Iris pigment epithelial cell (primary cell): Measurements from ENCODE around the gene PDCD2L.
A peak's percentile ranks its signal among the peaks of the same experiment; 100 is the strongest.
"Not testable (repeated sequence)": the region's sequence is repeated elsewhere in the genome, so short reads cannot be mapped to it uniquely, and the experiment has no call there.

Experiments
- DNase-seq: peaks from one replicate; pipeline ENCODE4 v3.0.0-alpha.2; 2011; ENCODE audit warnings: low read depth

The PDCD2L gene, protein sequence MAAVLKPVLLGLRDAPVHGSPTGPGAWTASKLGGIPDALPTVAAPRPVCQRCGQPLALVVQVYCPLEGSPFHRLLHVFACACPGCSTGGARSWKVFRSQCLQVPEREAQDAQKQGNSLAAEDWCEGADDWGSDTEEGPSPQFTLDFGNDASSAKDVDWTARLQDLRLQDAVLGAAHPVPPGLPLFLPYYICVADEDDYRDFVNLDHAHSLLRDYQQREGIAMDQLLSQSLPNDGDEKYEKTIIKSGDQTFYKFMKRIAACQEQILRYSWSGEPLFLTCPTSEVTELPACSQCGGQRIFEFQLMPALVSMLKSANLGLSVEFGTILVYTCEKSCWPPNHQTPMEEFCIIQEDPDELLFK

DNA sequence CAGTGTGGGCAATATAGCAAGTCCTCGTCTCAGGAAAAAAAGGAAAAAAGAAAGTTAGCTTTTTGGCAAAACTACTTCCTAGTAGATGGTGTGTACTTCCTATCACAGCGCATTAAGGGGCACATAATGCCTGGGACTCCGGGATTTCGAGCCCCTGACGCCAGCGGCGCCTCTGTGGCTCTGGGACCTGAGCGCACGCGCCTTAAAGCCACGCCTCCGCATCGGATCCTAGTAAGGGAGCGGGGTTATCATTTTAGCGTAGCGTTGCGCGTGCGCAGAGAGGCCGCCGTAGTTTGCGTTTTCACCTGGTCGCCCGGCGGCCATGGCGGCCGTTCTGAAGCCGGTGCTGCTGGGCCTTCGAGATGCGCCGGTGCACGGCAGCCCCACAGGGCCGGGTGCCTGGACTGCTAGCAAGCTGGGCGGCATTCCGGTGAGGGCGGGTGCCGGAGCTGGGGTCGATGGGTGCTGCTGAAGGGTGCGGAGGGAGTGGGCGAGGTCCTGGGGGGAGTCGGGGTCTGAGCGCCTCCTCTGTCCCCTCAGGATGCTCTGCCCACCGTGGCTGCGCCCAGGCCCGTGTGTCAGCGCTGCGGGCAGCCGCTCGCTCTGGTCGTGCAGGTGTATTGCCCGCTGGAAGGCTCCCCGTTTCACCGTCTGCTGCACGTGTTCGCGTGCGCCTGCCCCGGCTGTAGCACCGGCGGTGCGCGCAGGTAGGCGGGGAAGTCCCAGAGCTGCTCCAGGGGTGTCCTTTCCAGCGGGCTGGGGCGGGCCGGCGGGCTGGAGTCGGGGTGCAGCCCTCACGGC, at the start of gene PDCD2L:
TSS of gene PDCD2L (plus strand) at position 291 of the 801 bp plus-strand sequence. CDS start at position 323, 32 bp downstream.
- peak; percentile 84 for DNase-seq

DNA sequence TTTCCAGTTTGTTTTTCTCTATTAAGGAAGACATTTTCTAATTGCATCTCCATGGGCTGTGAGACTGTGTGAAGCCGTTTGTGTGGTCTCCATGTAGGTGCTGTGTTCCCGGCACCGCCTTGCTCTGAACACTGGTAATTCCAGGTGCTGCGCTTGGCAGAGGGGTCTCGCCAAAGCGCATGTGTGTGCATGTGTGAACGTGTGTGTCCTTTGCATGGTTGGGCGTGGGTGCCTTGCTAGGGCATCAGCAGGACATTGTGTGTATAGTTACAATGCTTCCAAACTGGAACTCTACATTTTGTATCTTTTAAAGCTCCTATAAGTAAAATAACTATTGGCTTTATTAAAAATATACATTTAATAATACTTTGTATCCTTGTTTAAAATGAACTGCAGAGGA, 49.0 kb upstream of the PDCD2L start:
- no peak for DNase-seq

DNA sequence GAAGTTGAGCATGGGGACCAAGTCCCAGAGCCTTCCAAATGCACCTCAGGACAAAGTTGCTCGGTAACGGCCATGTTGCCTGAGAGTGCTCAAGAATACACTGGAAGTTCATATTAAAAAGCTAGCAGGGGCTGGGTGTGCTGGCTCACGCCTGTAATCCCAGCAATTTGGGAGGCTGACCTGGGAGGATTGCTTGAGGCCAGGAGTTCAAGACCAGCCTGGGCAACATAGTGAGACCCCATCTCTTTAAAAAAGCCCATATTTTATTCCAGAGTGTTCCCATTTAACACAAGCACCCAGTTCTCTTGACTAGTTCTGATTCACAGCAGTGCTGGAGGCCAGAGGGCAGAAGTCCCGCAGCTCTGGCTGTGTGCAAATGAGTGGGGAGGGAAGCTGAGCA, 47.3 kb upstream of the PDCD2L start:
- no peak for DNase-seq

DNA sequence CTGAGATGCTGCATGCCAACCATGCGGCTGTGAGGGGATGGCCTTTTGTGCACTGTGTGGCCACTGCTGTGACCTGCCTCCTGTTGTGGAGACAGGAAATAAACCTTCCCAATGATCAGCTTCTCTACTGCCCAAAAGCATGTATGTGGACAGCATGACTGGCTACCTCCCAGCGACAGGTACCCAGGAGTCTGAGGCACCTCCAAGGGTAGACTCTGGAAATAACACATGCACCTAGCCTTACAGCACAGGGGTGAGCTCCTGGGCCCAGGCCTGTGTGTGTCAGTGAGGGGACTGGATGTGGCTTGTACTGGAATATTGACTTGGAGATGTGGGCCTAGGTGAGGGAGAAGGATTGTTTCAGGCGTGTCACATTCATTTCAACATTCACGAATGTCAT, 46.8 kb upstream of the PDCD2L start:
- DNase-seq = no peak

DNA sequence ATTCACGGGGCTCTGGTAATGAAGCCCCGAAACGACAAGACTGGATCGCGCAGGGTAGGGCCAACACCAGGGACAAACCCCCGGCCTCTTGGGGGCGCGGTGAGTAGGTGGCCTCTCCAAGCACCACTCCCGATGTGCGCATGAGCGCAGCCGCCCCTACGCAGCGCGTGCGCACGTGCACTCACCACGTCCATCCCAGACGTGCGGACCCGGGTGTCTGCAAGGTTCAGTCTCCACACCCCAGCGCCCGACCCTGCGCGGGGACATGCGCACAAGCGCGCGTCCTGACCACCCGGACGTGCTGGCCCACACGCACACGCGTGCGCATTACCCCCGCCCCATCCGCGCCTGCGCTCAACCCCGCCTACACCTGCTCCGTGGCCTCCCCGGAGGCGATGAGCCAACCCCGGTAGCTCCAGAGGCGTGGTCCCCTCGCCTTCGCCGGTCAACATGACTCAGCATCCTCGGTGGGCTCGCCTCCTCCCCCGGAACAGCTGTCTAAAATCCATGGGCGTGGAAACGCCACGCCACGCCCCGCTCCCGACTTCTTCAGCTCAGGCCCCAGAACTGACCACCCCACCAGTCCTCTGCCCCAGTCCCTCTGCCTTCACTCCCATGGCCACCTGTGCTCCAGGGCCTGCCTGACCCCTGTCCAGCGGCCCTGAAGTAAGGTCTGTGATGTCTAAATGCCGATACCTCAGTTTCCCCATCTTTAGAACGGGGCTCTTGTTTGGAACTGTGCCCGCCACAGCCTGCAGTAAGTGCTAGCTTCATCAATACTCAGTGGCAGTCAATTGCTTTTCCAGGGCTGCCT, 44.9 kb upstream of the PDCD2L start:
- DNase-seq = peak; percentile 99

DNA sequence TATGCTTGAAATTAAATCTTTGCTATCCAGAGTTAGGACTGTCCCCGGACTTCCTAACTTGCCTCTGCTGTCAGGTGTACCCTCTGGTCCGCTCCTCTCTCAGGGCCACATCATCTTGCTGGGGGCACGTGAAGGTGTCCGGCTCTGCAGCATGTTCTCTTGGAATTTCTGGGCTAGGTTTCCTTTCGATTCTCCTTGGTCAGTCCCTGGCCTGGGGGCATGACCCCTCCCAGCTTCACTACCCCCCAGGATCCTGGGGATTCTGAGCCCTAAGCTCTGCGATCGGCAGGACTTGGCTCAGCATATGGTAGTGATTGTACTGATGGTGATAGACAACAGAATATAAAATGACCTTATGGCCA, 44.3 kb upstream of the PDCD2L start:
- no peak for DNase-seq

DNA sequence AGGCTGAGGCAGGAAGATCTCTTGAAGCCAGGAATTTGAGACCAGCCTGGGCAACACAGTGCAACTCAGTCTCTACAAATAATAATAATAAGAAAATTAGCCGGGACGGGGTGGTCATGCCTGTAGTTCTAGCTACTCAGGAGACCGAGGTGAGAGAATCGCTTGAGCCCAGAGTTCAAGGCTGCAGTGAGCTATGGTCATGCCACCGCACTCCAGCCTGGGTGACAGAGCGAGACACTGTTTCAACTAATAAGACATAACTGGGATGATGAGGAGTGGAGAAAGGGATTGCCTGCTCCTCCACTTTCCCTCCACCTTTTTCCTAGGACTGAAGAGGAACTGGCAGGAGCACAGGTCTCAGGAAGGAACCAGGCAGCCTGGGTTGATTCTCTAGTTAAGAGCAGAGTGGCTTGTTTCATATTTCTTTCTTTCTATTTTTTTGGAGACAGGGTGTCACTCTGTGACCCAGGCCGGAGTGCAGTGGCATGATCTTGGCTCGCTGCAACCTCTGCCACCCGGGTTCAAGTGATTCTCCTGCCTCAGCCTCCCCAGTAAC, 43.8 kb upstream of the PDCD2L start:
- DNase-seq = no peak

DNA sequence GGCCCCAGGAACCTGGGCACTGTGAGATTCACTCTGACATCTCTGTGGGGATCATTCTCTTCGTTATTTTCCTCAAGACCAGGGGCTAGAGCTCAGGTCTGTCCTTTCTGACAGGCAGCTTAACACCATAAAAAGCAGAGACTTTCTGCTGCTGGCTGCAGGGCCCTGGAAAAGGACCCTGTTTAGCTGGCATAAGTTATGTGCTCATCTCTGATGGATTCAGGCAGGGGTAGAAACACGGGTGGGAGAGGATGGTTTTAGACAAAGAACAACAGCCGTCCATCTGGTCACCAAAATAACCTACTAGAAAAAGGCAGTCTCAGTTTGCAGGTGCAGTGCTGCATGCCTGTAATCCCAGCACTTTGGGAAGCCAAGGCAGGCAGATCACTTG, 41.5 kb upstream of the PDCD2L start:
- DNase-seq = no peak

DNA sequence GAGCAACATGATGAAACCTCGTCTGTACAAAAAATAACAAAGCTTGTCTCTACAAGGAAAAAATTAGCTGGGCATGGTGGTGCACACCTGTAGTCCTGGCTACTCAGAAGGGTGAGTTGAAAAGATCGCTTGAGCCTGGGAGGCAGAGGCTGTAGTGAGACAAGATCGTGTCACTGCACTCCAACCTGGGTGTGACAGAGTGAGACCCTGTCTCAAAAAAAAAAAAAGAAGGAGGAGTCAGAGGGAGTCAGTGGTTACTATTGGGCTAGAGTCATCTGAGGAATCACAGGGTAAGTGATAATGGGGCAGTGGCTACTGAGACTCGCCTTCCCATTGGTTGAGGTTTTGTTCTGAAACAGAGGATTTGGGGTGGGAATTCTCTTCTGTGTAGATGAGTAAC, 41.1 kb upstream of the PDCD2L start:
- no peak for DNase-seq

DNA sequence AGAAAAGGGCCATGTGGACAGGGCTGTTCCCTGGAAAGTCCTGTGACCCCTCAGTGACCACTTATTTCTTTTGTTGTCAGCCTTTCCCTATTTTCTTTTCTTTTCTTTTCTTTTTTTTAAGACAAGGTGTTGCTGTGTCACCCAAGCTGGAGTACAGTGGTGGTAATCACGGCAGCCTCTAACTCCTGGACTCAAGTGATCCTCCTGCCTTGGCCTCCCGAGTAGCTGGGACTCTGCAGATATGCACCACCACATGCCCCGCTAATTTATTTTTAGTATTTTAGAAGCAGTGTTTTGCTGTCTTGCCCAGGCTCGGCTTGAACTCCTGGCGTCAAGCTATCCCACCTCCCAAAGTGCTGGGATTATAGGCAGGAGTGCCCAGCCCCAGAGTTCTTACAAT, 40.3 kb upstream of the PDCD2L start:
- no peak for DNase-seq

DNA sequence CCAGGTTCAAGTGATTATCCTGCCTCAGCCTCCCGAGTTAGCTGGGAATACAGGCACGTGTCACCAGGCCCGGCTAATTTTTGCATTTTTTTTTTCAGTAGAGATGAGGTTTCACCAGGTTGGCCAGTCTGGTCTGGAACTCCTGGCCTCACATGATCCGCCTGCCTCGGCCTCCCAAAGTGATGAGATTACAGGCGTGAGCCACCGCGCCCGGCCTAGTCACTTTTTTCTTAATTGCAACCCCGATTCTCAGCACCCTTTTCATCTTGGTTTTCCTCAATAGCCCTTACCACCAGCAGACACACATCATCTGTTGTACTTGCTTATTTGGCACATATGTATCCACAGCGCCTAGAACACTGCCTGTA, 39.8 kb upstream of the PDCD2L start:
- DNase-seq = no peak

DNA sequence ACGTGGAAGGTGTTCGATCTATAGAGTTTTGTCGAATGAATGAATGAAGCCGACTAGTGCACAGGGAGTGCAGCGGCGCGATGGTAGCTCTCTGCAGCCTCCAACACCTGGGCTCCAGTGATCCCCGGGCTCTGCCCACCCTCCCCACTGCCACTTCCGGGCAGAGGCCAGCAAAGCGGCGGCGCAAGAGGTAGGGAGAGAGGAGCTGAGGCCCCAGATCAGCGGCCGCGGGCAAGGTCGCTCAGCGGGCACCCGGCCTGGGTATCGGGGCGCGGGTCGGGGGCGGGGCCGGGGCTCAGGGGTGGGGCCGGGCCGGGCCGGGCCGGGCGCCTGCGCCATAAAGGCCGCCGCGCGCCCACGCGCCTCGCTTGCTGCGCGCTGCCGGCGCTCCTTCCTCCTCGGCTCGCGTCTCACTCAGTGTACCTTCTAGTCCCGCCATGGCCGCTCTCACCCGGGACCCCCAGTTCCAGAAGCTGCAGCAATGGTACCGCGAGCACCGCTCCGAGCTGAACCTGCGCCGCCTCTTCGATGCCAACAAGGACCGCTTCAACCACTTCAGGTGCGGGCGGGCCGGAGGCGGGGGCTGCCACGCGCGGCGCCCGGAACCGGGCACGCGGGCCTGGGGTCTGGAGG, 39.3 kb upstream of the PDCD2L start, which contains the start of gene GPI:
TSS of gene GPI (plus strand) at position 367 of the 633 bp plus-strand sequence. CDS start at position 438, 71 bp downstream.
- DNase-seq = peak; percentile 43

DNA sequence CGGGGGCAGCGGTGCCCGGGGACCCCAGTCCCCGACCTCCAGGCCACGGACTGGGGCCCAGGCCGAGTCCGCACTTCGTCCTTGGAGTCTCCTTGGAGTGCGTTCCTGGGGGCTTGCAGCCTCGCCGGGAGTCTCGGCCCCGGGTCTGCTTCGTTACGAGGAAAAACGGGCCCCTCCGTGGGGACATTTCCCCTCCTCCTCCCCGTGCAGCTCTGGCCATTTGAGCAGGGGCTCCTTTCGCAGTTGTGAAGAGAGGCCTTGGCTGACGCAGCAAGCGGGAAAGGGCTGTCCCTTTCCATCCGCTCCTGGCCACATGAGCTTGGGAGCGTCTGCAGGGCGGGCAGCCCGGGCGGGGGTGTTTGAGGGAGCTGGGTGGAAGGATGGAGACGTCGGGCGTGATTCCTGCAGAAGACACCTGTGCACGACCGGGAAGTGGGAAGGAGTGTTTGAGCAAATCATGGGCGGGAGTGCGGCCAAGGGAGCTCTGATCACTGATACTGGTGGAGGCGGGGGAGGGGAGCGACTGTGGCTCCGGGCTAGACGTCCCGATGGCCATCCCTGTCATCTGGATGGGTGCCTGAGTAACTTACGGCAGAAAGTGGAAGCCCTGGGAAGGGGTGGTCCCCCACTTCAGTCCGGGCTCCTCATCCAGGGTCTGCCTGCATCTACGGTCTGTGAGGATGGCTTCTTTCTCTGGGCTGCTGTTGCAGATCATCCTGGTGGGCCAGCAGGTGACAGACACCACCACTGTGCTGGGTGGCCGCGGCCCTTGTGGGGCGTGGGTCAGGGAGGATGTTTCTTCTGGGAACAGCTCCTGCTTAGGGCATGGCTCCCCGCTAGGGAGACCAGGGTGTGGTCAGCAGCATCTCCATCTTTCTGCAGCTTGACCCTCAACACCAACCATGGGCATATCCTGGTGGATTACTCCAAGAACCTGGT, 38.5 kb upstream of the PDCD2L start:
- peak; percentile 43 for DNase-seq

DNA sequence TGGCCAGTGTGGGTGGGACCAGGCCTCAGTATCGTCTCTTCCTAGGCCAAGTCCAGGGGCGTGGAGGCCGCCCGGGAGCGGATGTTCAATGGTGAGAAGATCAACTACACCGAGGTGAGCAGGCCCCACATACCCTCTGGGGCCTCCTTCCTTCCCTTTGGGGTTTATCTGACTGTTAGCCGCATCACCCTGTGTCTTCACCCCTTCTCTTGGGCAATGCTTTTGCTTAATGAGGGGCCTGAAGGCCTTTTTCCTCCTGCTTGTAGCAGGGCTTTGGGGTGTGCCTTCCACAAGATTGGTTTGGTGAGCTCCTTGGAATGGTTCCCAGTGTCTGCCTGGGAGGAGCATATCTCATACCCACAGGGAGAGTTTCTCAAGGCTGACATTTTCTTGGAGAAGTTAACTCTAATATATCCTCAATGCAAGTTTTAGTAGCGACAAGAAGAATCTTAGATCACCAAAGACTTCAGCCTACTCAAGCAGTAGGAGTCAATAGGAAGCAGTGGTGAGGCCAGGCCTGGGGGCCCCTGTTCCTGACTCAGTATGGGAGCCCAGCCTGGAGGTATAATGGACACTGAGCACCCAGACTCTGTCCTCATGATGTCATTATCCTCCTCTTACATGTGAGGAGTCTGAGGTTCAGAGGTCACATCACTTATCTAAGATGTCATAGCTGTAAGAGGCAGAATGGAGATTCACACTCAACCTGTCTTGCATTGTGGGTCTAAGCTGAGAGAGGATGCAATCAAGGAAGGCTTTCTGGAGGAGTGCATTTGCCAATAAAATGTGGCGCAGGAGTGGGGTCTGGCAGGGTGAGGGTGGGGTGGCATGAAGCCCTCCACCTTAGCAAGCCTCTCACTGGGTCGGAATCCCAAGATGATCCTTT, 37.2 kb upstream of the PDCD2L start:
- DNase-seq = peak; percentile 87

DNA sequence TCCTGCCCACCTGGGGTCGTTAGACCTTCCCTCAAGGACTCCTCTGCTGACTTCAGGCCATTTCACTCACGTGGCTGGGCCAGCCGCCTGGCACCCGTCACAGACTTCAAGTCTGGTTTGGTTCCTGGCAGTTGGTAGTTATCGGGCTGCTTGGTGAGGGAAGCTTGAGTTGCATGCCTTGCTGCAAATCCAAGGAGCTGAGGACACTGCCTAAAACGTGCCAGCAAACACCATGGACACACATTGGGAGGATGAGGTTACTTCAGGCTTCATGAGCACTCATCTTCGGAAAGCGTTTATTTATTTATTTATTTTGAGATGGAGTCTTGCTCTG, 36.6 kb upstream of the PDCD2L start:
- DNase-seq = no peak

DNA sequence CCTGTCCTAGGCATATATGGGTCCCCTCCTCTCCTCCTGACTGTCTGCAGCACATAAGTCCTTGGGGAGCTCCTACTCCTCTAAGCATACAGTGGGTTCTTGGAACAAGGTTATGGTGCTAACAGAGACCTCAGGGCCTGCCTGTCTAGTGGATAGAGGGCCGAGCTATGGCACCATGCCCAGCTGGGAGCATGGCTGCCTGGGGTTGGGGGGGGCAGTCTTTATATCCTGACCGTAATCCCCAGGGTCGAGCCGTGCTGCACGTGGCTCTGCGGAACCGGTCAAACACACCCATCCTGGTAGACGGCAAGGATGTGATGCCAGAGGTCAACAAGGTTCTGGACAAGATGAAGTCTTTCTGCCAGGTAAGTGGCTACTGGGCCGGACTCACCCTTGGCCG, 35.9 kb upstream of the PDCD2L start:
- no peak for DNase-seq

DNA sequence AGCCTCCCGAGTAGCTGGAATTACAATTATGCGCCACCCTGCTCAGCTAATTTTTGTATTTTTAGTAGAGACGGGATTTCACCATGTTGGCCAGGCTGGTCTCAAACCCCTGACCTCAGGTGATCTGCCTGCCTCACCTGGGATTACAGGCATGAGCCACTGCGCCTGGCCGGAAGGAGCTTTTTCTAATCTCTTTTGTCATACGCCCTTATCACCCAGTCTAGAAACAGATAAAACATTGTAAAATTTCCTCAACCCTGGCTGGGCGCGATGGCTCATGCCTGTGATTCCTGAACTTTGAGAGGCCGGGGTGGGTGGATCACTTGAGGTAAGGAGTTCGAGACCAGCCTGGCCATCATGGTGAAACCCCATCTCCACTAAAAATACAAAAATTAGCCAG, 35.0 kb upstream of the PDCD2L start:
- not testable (repeated sequence) for DNase-seq

DNA sequence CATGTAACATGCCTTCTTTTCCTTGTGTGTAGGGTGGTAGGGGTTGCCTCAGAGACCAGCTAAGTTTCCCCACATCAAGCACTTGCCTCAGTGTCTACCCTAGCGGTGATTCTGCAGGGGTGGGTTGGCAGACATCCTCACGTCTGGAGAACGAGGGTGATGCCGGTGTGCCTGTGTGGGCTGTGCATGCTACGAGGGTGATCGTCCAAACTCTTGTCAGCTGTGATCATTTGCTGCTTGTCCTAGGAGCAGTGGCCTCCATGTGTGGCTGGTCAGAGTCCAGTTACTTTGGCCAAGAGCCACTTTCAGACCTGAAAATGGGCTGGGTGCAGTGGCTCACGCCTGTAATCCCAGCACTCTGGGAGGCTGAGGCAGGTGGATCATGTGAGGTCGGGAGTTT, 34.1 kb upstream of the PDCD2L start:
- DNase-seq = no peak

DNA sequence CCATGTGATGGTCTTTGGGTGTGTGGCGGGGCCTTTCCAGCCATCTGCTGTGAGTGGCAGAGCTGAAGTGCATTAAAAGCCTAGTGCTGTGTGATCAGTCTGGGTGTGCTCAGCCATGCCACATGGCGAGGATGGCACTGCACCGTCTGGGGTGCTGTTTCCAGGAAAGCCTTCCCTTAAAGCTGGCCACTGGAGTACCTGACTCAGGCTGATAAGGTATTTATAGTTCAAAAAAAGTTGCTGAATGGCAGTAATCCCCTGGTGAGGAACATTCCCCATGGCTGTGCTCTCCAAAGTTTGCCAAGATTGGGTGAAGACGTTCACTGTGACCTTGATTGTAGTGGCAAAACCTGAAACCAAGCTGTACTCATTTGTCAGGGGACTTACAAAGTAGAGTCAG, 33.2 kb upstream of the PDCD2L start:
- DNase-seq = no peak
